SK-N-SH (cell line): Measurements from ENCODE around the gene RNU7-1.

Source experiments
- CTCF ChIP-seq: fragments of 200-600 bp; sonication (generic); IDR thresholded peaks from 2 replicates; pipeline ENCODE4 v1.6.1; 2017; ENCODE audit warnings: antibody characterized with exemption, mild to moderate bottlenecking, moderate library complexity
- EP300 ChIP-seq, 2 experiments: IDR thresholded peaks; 2 replicates each; pipeline versions ENCODE4 v1.4.0 to v1.6.1; 2012; ENCODE audit warnings: borderline replicate concordance in 1 of 2, low read depth in 1 of 2, low read length in 1 of 2
- FOXM1 ChIP-seq: IDR thresholded peaks from 2 replicates; pipeline ENCODE4 v1.4.0; 2012; ENCODE audit warnings: low read depth, mild to moderate bottlenecking
- GABPA ChIP-seq: IDR thresholded peaks from 2 replicates; pipeline ENCODE4 v1.4.0; 2012; ENCODE audit warnings: low read depth, mild to moderate bottlenecking
- MAX ChIP-seq: IDR thresholded peaks from 2 replicates; pipeline ENCODE4 v1.4.0; 2012; ENCODE audit warnings: low read depth
- POLR2AphosphoS5 ChIP-seq: IDR thresholded peaks from 2 replicates; pipeline ENCODE4 v1.6.1; 2012; ENCODE audit warnings: low read depth, low read length
- REST ChIP-seq: IDR thresholded peaks from 2 replicates; pipeline ENCODE4 v1.6.1; 2012; ENCODE audit warnings: mild to moderate bottlenecking, low read depth, low read length, moderate library complexity
- SMC3 ChIP-seq: IDR thresholded peaks from 2 replicates; pipeline ENCODE4 v1.6.1; 2012; ENCODE audit warnings: low read depth, low read length, improper control_type of control experiment
- TEAD4 ChIP-seq: IDR thresholded peaks from 2 replicates; pipeline ENCODE4 v1.4.0; 2012; ENCODE audit warnings: mild to moderate bottlenecking, borderline replicate concordance; ENCODE audit not compliant: insufficient read depth
- USF1 ChIP-seq: IDR thresholded peaks from 2 replicates; pipeline ENCODE4 v1.4.0; 2012; ENCODE audit warnings: low read depth, borderline replicate concordance

- TF ChIP-seq TEAD4, result no peak
- TF ChIP-seq CTCF, result no peak
- no peak for TF ChIP-seq POLR2AphosphoS5
- no peak for TF ChIP-seq EP300 (IDR thresholded peaks at IDR 0.05; ENCODE audit: borderline replicate concordance in 1 of 2, low read depth in 1 of 2, low read length in 1 of 2)
- TF ChIP-seq FOXM1, result no peak
- TF ChIP-seq MAX, result no peak
- TF ChIP-seq USF1, result no peak
- TF ChIP-seq REST, result no peak
- TF ChIP-seq SMC3, result no peak
- TF ChIP-seq GABPA, result no peak
These were observed 37.8 kb downstream of the RNU7-1 start for GRCh38 chr12:6981152-6982052.
